ENCODE measurements around the gene KLF7. TPM values are rescaled to one million over a fixed set of nuclear protein-coding genes. Genes with fewer than 3 reads are reported as not detected.

Gene KLF7
- total and polyA plus RNA-seq, 9 of the 15 experiments (the other 6 are each of a cell fraction or from before 2014, with no cell fraction given), result 0.04 to 0.54 (median 0.07) TPM

- TF ChIP-seq ZNF318 (IDR thresholded peaks at IDR 0.05; ENCODE audit: borderline replicate concordance in 1 of 2, low read depth in 1 of 2) (no peak), CEBPG (CRISPR knock-in tag; IDR thresholded peaks at IDR 0.05) (no peak), CEBPG (tag; conservative IDR thresholded peaks at IDR 0.05 in 1 of 2, IDR thresholded peaks at IDR 0.05 in 1 of 2) (no peak), MTA2 (IDR thresholded peaks at IDR 0.05; ENCODE audit: low read depth) (no peak), TRIM25 (IDR thresholded peaks at IDR 0.05; ENCODE audit: borderline replicate concordance) (no peak), ZNF639 (CRISPR knock-in tag; conservative IDR thresholded peaks at IDR 0.05 in 1 of 2, IDR thresholded peaks at IDR 0.05 in 1 of 2) (no peak), CHD1 (IDR thresholded peaks at IDR 0.05; ENCODE audit: low read length) (no peak), BHLHE40 (IDR thresholded peaks at IDR 0.05; ENCODE audit: low read length) (no peak), THAP12 (CRISPR knock-in tag; IDR thresholded peaks at IDR 0.05) (no peak)
Measured at GRCh38 chr2:207133820-207134519, 31.8 kb downstream of the KLF7 start (continued).
